Stimulated activated naive CD4-positive, alpha-beta T cell treated with Interleukin-2 at 50 U/mL for 16 hours (primary cell): ENCODE measurements around the gene TOGARAM2.

ENCODE experiments used
- DNase-seq: peaks from one replicate; lab custom pipeline; 2025; lab: John Stamatoyannopoulos, UW

The TOGARAM2 gene

GRCh38 chr2:29056452-29056851 is 75.4 kb downstream of the TOGARAM2 start:
- no peak for DNase-seq

GRCh38 chr2:29057006-29057405 is 75.9 kb downstream of the TOGARAM2 start:
- no peak for DNase-seq

GRCh38 chr2:29059624-29060023 is 78.5 kb downstream of the TOGARAM2 start:
- DNase-seq = no peak

- DNase-seq = no peak
These were observed 79.3 kb downstream of the TOGARAM2 start for GRCh38 chr2:29060441-29060840.

- DNase-seq = no peak
These were observed 80.1 kb downstream of the TOGARAM2 start for GRCh38 chr2:29061176-29061575.

GRCh38 chr2:29061616-29062015 is 80.5 kb downstream of the TOGARAM2 start:
- DNase-seq = no peak

GRCh38 chr2:29062371-29062770 is 81.3 kb downstream of the TOGARAM2 start:
- DNase-seq = no peak

- DNase-seq = no peak
These were observed 82.0 kb downstream of the TOGARAM2 start for GRCh38 chr2:29063056-29063455.

- no peak for DNase-seq
These were observed 82.7 kb downstream of the TOGARAM2 start for GRCh38 chr2:29063646-29064345.

- DNase-seq = no peak
These were observed 83.2 kb downstream of the TOGARAM2 start for GRCh38 chr2:29064346-29064715.

GRCh38 chr2:29064746-29065067 is 83.6 kb downstream of the TOGARAM2 start:
- DNase-seq = no peak

GRCh38 chr2:29065068-29065811 is 84.1 kb downstream of the TOGARAM2 start:
- DNase-seq = no peak

GRCh38 chr2:29066271-29066860 is 85.3 kb downstream of the TOGARAM2 start:
- no peak for DNase-seq

- DNase-seq = no peak
These were observed 86.0 kb downstream of the TOGARAM2 start for GRCh38 chr2:29066997-29067605.

- no peak for DNase-seq
These were observed 87.4 kb downstream of the TOGARAM2 start for GRCh38 chr2:29068513-29068912.

- no peak for DNase-seq
These were observed 89.4 kb downstream of the TOGARAM2 start for GRCh38 chr2:29070526-29070925.

GRCh38 chr2:29071032-29071975 is 90.2 kb downstream of the TOGARAM2 start:
- DNase-seq = no peak

GRCh38 chr2:29072251-29072650 is 91.2 kb downstream of the TOGARAM2 start:
- DNase-seq = no peak

GRCh38 chr2:29072971-29073725 is 92.0 kb downstream of the TOGARAM2 start:
- DNase-seq = no peak

GRCh38 chr2:29073933-29074332 is 92.8 kb downstream of the TOGARAM2 start:
- DNase-seq = no peak

GRCh38 chr2:29074411-29074810 is 93.3 kb downstream of the TOGARAM2 start, which contains the start of gene PCARE:
Gene PCARE (minus strand): TSS chr2:29074523. CDS start chr2:29074261, 262 bp downstream.
- DNase-seq = no peak
